GM19397 (cell line): Measurements from ENCODE around the gene RASAL2.

Source experiments
- ATAC-seq: cut with Tn5 transposase; IDR thresholded peaks from one replicate; pipeline ENCODE4 v1.9.1; 2021; ENCODE audit warnings: mild to moderate bottlenecking, moderate library complexity; ENCODE audit not compliant: unreplicated experiment

Gene RASAL2

DNA sequence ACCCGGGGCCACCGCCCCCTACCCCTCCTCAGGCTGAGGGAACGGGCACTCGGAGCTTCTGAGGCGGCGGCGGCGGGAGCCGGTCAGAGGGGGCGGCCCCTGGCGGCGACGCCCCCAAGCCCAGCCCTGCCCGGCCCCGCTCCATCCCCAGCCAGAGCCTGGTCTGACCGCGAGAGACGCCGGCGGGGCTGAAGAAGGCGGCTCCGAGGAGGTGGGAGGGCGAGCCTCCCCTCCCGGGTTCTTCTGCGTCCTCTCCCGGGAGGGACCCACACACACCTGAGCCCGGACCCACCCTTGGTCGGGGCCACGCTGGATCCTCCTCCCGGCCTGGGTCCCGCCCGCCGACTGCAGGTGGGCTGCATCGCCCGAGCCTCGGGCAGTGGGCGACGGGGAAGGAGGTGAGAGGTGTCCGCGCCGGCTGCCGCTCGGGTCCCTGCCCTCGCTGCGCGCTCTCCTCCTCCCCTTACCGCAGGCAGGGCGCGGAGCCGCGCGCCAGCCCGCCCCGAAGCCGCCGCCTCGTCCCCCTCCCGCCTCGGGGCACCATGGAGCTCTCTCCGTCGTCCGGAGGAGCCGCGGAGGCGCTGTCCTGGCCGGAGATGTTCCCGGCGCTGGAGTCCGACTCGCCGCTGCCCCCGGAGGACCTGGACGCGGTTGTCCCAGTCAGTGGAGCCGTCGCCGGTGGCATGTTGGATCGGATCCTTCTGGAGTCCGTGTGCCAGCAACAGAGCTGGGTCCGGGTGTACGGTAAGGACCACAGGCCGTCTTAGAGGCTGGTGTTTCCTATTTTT lies at the start of gene RASAL2:
RASAL2 (plus strand) TSS at position 154 of the 788 bp plus-strand sequence; CDS start at position 543, 389 bp downstream.
- ATAC-seq = peak; percentile 45

DNA sequence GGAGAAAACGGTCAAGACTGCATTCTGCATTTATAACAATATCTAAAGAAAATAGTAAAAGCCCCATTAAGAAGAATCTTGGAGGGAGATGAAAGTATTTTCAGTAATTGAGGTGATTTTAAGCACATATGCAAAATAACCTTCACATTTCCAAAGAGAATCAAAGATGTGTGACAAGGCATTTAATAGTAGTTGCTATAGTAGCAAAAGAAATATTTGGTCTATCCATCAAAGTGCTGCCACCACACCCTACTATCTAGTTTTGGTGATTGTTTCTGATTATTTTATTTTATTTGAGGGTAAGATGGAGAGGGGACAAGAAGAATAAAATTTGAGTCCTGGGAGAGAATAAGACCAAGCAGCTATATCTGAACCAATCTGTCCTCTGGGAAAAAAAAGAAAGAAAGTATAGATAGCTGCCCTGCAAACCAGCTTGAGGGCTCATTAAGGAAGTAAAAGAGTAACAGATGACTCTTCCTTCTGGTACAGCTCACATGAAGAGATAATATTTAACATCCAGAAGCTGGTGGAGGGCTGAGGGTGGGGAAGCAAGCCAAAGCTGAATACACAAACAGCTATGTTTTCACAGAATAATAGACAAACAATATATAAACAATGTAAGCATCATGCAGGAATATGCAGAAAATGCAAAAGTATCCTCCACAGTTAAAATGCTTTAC lies 47.2 kb upstream of the RASAL2 start:
- no peak for ATAC-seq

DNA sequence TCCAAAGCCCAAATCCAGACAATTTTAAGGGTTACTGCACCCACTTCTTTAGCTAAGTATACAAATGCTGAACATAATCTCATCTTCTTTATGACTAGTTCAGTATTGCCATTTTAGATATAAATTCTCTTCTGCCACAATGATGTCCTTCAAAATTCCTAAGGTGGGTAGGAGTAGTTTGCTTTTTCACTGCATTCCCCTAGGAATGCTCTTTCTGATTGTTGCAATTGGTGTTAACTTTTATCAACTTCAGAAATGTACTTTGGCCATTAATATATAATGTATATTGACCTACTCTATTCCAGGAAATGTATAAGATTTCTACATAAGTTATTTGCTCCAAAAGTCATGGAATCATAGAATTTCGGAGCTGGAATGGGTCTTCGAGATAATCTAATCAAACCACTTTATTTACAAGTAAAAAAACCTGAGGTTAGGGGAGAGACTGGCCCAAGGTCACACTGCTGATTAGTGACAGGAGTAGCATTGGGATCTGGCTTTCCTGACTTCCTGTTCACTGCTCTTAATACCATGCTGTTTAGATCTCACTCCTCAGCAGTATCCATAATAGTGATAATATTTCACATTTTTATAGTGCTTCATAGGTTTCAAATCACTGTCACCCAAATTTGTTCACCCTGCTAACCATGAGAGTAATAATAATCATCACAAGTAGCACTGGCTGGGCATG lies 46.4 kb upstream of the RASAL2 start:
- ATAC-seq = no peak

DNA sequence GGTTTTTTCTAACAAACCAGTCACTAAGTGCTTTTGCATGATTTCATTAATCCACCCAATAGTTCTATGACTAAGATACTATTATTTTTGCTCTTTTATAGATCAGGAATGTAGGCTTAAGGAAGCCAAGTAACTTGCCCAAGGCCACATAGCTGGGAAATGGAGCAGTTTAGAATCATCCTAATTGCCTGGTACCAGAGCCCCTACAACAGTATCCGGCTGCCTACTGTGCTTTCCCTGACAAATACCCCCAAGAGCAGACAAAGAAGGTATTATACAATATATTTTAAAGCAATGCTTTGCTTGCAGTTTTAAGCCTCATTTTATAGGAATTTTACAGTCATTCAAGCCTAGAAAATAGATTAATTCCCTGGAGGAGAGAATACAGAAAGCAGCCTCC lies 45.5 kb upstream of the RASAL2 start:
- ATAC-seq = no peak

DNA sequence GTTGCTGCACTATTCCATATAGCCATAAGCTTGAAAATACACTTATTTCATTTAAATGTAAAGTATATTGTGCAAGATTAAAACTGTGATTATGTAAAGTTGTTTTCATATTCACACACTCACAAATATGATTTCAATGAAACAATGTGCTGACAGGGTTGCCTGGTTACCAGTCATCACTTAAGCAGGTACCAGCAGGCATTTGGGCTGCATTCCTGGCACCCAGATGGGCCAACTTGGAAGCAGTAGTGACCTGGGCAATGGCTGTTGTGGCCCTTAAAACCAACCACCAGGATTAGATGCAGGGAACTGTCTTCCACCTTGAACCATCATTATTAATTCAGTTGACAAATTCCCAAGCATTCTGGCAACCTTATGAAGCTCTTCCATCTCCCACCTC lies 45.0 kb upstream of the RASAL2 start:
- no peak for ATAC-seq

DNA sequence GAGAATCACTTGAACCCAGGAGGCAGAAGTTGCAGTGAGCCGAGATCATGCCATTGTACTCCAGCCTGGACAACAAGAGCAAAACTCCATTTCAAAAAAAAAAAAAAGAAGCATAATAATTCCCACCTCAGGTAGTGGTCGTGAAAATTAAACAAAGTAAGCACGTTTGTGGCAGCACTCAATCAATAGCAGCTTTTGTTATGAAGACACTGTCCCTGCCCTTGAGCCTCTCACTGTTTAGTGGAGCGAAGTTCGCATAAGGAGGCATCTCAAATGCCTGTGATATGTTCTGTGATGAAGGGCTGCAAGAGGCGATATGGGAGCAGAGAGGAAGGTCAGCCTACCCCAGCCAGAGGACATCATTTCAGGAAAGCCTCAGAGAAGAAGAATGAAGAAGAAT lies 43.8 kb upstream of the RASAL2 start:
- ATAC-seq = no peak

DNA sequence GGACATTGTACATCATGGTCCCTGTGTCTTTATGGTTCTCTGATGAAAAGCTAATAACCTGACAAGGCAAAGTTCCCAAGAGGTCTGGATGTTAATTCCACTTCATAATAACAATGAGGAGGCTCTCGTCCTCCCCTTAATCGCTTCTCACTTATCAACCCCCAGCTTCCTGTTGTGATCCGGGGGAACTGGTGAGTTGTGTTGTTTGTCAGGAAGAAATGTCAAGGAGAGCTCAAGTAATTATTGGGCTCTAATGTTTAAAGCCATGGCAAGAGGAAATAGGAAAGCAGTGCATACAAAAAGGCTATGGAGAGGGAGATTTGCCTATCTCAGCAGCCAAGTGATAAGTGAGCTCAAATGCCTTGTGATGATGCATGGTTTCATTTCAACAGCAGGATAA lies 42.8 kb upstream of the RASAL2 start:
- ATAC-seq = no peak

DNA sequence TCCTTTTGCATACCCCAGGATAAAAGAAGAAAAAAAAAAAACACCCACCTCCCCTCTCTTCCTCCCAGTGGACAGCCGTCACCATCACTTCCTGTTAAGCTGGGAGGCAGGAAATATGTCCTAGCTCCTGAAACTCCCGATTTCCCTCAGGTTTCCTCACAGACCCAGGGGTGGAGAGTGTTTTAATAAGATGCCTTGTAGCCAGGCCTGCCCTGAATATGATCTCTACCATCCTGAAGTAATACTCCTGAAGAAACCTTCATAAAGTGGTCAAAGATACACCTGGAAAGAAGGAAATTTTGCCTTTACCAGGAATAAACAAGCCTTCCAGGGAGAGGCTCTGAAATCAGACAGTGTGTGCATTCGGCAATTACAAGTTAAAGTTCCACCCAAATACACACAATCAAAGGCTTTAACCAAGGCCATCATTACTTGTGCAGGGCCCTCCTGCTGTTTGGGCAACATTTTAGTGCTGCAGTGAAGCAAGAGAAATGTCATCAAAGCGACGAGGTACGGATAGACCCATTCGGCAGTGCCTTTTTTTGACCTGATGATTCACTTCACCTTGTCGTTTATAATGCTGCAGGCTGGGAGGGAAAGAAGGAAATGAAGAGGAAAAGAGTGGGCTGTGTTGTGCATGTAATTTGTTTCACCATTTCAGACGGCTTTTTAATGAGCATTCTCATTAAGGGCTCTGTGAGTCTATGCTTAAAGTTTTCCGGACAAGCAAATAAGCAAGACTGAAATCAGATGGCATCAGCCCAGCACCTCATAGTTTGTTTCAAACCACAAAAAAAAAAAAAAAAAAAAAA lies 41.0 kb upstream of the RASAL2 start:
- no peak for ATAC-seq

DNA sequence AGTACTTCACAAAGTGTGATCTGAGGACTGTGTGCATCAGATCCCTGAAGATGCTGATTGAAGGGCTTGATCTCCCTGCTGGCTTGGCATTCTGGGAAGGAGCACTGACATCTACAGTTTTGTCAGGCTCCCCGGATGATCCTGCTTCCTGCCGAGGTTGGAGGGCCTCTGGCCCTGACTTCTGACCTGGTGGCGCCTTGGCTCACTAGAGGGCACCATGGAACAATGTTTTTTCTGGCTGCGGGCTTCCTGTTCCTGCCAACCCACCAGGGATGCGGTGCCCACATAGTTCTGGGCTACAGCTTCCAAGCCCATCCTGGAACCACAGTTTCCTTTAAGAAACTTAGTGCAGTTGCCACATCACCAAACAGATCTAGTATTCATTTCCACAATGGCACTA lies 38.8 kb upstream of the RASAL2 start:
- no peak for ATAC-seq

DNA sequence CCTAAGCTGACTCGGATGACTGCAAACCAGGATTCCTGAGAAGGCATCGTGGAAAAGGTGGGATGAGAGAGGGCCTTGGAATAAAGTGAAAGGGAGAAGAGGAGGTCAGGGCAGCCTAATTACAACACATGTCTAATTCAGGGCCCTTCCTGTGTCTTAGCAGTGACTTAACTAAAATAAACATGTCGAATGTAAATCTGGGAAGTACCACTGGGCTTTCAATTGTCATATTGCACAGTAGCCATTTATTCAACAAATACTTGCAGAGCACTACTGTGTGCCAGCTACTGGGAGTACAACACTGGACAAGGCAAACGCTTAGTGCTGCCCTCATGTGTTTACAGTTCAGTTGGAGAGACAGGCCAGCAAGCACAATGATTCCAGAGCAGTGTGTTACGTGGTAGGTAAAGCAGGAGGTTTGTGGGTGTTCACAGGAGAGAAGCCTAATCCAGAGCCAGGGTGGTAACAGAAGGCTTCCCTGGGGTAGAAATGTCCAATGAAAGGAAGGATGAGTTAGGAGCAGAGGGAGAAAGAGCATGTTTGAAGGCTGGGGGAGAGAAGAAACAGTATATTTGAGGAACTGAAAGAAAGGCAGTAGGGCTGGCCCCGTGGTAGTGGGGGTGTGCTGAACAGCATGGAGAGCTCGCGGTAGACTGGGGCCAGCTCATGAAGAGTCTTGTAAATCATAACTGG lies 38.0 kb upstream of the RASAL2 start:
- ATAC-seq = peak; percentile 90

DNA sequence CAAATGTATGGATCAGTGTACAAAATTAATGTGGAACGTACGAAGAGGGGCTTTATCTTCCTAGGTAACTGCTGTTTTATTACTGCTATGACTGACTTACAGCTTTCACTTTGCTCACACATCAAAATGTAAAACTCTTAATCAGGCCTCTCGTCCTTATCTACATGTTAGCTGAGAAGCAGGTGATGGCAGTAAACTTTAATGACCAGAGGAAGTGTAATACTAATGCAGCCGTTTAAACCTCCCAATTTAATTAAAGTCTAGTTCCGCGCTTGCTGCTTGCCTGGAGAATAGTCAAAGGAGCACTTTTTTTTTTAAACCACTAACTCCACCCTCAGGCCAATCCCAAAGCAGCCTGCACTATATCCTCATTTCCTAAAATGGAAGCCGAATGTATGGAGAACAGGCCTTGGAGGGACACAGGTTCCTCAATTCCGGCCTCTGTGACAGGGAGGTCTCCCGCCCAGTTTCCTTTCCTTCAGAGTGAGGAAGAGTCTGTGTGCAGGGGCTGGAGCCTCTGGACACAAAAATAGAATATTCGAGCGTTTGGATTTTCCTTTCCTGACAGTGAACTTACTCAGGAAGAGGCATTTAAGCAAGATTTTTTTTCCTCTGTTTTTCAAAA lies 36.7 kb upstream of the RASAL2 start:
- no peak for ATAC-seq

DNA sequence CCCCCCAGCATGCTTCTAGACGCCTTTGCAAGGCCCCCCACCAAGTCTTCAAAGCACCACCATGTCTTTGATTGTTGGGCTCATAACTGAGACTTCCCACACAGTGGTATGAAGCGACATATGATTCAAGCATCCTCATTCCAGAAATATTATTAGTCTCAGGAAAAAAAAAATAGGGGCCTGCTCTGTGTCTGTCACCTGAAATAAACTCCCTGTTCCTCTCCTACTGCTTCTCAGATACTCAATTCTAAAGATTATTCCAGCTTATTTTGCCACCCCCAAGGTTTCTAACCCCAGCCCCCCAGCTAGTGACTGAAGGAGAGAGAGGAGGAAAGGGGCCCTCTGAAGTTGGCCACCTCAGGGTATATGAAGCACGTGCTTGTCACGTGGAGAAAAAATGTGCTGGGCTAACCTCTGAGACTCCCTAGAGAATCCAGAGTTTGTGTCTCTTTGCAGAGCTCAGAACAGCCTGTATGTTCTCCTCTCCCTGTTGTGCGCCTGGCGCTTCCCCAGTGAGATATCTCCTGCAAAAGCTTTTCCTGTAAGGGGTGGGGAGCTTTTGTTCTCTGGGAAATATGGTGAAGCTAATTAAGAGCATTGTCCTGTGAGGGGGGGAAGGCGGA lies 35.9 kb upstream of the RASAL2 start:
- no peak for ATAC-seq

DNA sequence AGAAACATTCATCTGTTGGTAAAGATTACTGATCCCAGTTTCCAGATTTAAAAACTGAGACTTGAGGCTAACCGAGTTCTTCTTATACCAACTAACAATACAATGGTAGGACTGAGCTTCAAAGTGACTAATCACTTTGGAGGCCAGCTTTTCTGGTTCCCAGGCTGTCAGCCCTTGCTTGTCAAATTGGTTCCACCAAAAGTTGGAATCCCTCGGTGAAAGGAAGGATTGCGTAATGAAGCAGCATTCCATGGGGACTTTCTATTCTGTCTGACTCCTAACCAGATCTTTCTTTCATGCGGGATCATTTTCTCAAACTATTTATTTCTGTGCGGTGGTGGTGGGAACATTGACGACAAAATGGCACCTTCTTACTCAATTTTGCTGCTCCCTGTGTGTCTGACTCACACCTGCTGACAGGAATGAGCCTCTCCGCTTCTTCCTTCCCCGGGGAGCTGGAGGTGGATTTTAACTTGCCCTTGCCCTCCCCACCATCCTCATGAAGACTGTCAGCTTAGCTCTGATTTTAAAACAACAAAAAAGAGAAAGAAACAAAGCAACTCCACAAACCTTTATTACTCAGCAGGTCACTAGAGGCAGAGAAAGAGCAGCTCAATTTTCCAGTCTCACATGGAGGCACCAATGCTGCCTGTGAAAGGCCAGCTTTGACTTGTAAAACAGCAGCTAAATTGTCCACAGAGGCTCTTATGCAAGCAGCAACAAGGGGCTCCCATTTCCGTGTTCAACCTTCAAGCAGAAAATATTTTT lies 32.9 kb upstream of the RASAL2 start:
- ATAC-seq = no peak

DNA sequence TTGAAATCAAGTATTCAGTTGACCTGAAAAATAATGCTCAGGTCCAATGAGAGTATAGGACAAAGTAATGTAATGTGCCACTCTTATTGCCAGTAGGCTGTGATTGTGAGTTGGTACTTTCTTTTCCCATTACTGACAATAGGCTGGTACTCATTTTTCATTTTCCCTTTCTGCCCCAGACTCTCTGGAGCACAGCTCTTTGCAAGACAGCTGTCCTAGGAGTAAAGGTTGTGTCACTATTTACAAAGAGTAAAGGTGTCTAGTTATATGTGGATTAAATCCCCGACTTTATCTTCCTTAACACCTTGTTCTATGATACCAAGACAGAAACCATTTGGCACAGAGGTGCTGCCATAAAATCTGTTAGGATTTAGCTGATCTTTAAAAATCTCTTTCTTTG lies 32.3 kb upstream of the RASAL2 start:
- no peak for ATAC-seq

DNA sequence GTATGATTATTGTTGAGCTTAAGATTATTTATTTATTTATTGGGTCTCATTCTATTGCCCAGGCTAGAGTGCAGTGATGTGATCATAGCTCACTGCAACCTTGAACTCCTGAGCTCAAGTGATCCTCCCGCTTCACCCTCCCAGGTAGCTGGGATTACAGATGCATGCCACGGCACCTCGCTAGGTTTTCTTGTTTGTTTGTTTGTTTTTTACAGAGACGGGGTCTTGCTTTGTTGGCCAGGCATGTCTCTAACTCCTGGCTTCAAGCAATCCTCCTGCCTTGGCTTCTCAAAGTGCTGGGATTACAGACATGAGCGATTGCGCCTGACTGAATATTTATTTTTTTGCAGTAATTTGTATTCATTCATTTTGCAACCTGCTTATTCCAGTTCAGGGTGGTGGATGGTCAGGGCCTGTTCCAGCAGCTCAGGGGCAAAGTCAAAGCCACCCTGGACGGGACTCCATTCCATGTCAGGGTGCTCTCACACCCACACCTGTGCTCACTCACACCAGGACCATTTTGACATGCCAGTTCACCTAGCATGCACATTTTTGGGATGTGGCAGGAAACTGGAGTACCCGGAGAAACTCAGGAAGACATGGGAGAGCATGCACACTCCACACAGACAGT lies 29.6 kb upstream of the RASAL2 start:
- ATAC-seq = no peak

DNA sequence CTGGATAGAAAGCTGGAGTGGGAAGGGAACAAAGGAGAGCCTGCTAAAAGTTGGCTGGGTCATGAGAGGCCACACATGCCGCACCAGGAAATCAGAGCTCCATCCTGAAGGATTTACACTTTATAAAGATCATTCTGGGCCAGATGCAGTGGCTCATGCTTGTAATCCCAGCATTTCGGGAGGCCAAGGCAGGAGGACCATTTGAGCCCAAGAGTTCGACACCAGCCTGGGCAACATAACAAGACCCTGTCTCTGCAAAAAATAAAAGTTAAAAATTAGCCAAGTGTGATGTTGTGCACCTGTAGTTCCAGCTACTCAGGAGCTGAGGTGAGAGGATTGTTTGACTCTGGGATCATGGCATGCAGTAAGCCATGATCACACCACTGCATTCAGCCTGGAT lies 28.7 kb upstream of the RASAL2 start:
- ATAC-seq = no peak

DNA sequence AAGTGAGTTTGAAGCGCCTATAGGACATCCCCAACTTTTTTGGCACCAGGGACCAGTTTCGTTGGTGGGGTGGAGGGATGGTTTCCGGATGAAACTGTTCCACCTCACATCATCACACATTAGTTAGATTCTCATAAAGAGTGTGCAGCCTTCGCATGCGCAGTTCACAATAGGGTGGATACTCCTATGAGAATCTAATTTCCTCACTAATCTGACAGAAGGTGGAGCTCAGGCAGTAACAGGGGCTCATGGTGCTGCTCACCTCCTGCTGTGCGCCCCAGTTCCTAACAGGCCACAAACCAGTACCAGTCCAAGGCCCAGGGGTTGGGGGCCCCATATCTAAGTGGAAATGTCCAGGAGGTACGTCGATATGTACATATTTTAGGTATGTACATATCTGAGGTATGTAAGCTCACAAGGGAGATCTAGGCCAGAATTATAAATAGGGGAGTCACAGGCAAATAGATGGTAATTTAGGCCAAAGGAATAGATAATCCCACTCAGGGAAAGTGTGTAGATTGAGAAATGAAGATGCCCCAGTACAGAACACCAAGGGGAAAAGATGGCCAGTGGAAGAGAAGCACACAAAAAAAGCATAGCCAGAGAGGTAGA lies 27.5 kb upstream of the RASAL2 start:
- no peak for ATAC-seq
